ENCODE measurements around the gene TRAPPC5.

TRAPPC5 gene

GRCh38 chr19:7734220-7735203 lies 53.9 kb downstream of the TRAPPC5 start:
- DNase-seq = no peak

DNA sequence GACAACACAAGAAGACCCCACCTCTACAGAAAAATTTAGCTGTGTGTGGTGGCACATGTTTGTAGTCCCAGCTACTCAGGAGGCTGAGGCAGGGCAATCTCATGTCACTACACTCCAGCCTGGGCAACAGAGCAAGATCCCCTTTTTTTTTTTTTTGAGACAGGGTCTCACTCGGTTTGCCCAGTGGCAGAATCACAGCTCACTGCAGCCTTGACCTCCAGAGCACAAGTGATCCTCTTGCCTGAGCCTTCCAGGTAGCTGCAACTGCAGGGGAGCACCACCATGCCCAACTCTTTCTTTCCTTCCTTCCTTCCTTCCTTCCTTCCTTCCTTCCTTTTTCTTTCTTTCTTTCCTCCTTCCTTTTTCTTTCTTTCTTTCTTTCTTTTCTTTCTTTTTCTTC lies 55.5 kb downstream of the TRAPPC5 start:
- DNase-seq = no peak

GRCh38 chr19:7737215-7737614 lies 56.6 kb downstream of the TRAPPC5 start:
- no peak for DNase-seq

Measured in NCI-H1436 (cell line).